ENCODE measurements around the gene RBPJL. TPM values are rescaled to one million over a fixed set of nuclear protein-coding genes. Genes with fewer than 3 reads are reported as not detected.
A peak's percentile ranks its signal among the peaks of the same experiment; 100 is the strongest.

The RBPJL gene
- total and polyA plus RNA-seq, 7 experiments from 2014 or later, result not detected

DNA sequence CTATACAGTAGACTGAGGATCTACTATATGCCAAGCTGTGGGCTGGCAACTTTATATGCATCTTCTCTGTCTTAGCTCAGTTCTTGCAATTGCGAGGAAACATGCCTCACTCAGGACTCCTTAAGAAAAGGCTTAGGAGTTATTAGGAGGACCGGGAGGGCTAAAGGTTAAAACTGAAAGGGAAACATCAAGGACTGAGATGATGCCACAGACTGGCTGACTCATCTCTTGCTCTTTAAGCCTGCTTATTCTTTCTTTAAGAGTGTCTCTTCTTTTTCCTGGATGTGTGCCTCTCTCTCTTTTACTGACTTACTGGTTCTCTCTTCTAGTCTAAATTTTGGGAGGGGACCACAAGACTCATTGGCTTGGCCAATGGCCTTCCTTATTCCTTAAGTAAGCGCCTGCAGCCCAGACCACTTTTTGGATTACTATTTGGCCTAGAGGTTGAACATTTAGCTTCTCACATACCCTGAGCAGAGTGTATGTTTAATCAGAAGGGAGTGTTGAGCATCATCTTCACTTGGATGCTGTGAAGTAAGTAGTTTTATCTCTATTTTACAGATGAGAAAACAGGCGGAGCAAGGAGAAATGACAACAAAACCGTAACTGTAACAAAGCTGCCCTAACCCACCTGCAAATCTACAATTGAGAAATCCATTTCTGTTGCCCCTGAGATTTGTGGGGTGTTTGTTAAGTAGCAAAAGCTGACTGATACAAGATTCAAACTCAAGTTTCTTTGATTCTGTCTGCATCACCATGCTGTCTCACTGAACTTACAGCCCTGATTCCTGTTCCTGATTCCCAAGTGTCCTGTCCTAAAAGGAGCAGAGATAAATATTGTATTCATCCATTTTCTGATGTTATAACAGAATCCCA lies 48.8 kb downstream of the RBPJL start:
- no peaks in the 10 kb centered on the region for H3K36me3 ChIP-seq (ENCODE audit: control insufficient read depth in 2 of 3, insufficient read depth in 3 of 3, low read length in 3 of 3)
- no peaks in the 10 kb centered on the region for H3K4me1 ChIP-seq (ENCODE audit: control insufficient read depth in 2 of 2, insufficient read depth in 2 of 2, low read length in 2 of 2)
- DNase-seq (no peak), ATAC-seq (no peak)
- H3K27ac ChIP-seq (ENCODE audit: low read depth, low read length), result no peak overlapping the region
- peak overlapping the region in 1 of 9 donors; percentile 92 for H3K27ac Mint-ChIP-seq
- no peaks in the 10 kb centered on the region for H3K9me3 Mint-ChIP-seq
- CTCF ChIA-PET, result interaction anchor here (1.0 to 1.7 kb wide), 2 partner anchors 18 to 95 kb away, joined by 3 to 4 read pairs; no protein-coding TSS in a partner anchor
- peak overlapping the region in 1 of 10 donors; percentile 82 for H3K4me3 Mint-ChIP-seq
- H3K4me1 Mint-ChIP-seq, result peaks cover 0 to 57% (median 0%) of the 10 kb centered on the region in 7 donors
- H3K27me3 Mint-ChIP-seq, result no peaks in the 10 kb centered on the region
- POLR2A ChIA-PET, result no interaction called here
- no peaks in the 10 kb centered on the region for H3K27me3 ChIP-seq (ENCODE audit: control insufficient read depth in 2 of 2, insufficient read depth in 2 of 2, low read length in 2 of 2)
- intact Hi-C loops (cut with micrococcal nuclease), result no loop called here
- no peaks in the 10 kb centered on the region for H3K36me3 Mint-ChIP-seq
- no peaks in the 10 kb centered on the region for H3K9me3 ChIP-seq (ENCODE audit: control insufficient read depth in 2 of 3, low read length in 3 of 3)
- no peak overlapping the region for H3K4me3 ChIP-seq (ENCODE audit: low read length)

DNA sequence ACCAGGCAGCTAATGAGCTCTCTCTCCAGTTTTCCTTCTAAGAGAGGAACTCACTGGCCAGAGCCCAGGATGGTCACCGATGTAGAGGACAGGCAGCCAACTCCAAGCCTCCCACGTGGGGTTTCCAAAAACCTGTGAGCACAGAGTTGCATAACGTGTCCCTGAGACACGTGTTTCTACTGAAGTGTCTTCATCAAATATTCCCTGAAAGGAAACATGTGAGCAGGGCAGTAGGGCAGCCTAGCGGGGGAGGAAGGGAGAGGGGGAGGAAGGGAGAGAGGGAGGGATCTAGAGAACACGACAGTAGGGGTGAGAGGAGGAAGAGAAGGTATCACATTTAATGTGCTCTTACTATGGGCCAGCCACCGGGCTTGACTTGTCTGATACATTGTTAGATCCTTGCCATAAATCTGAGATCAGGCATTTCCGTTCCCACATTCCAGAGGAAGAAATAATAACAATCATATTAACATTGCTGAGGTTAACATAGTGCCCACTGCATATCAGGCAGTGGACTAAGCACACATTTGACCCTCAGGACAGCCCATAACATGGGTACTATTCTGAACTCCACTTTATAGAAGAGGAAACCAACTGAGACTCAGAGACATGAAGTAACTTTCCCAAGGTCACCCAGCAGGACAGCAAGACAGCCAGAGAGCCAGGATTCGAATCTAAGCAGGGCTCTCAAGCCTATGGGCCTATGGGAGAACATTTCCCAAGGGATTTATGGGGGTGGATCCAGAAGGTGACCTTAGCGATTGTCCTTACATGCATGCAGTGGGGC lies 51.8 kb downstream of the RBPJL start:
- Mint-ChIP-seq H3K9me3 (peaks cover 0 to 4% (median 0%) of the 10 kb centered on the region in 11 donors), H3K27ac (peak overlapping the region in 1 of 9 donors; percentile 34), H3K4me3 (no peak overlapping the region), H3K27me3 (peaks cover 0 to 2% (median 0%) of the 10 kb centered on the region in 5 donors), H3K36me3 (no peaks in the 10 kb centered on the region), H3K4me1 (peaks cover 0 to 62% (median 8%) of the 10 kb centered on the region in 7 donors)
- Histone ChIP-seq H3K9me3 (ENCODE audit: control insufficient read depth in 2 of 3, low read length in 3 of 3) (no peaks in the 10 kb centered on the region), H3K27ac (ENCODE audit: low read depth, low read length) (no peak overlapping the region), H3K4me3 (ENCODE audit: low read length) (no peak overlapping the region), H3K27me3 (ENCODE audit: control insufficient read depth in 2 of 2, insufficient read depth in 2 of 2, low read length in 2 of 2) (no peaks in the 10 kb centered on the region), H3K4me1 (ENCODE audit: control insufficient read depth in 2 of 2, insufficient read depth in 2 of 2, low read length in 2 of 2) (no peaks in the 10 kb centered on the region), H3K36me3 (ENCODE audit: control insufficient read depth in 2 of 3, insufficient read depth in 3 of 3, low read length in 3 of 3) (peaks cover 0 to 5% (median 0%) of the 10 kb centered on the region in 3 experiments)
- ChIA-PET POLR2A (interaction anchor here (1.5 kb wide), 1 partner anchor 79 kb away, joined by 11 read pairs; no protein-coding TSS in a partner anchor), CTCF (interaction anchor here (0.6 to 9.2 kb wide), 5 partner anchors 15 to 495 kb away, joined by 3 to 146 read pairs (median 3); no protein-coding TSS in a partner anchor)
- ATAC-seq (no peak), DNase-seq (no peak)
- intact Hi-C loops (cut with micrococcal nuclease), result no loop called here

DNA sequence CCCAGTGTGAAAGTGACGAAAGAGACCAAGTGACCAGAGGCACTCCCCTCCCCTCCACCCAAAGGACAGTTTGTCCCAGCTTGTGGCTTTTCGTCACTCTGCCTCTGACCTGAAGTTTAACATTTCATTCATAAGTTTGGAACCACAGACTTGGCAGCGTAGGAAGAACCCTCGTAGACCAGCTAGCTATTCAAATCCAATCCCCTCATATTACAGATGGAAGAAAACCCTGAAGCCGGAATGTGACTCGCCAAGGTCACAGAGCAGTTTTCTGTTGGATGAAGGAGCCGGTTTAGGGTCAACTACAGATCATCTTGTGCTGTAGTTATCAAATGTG lies 52.4 kb downstream of the RBPJL start:
- DNase-seq (no peak), ATAC-seq (no peak)
- H3K27me3 Mint-ChIP-seq, result peaks cover 0 to 2% (median 0%) of the 10 kb centered on the region in 5 donors
- H3K4me1 ChIP-seq (ENCODE audit: control insufficient read depth in 2 of 2, insufficient read depth in 2 of 2, low read length in 2 of 2), result peaks cover 3 to 4% of the 10 kb centered on the region in 2 donors
- no peak overlapping the region for H3K4me3 ChIP-seq (ENCODE audit: low read length)
- peak overlapping the region in 2 of 9 donors; percentile 23 to 39 for H3K27ac Mint-ChIP-seq
- no peaks in the 10 kb centered on the region for H3K27me3 ChIP-seq (ENCODE audit: control insufficient read depth in 2 of 2, insufficient read depth in 2 of 2, low read length in 2 of 2)
- intact Hi-C loops (cut with micrococcal nuclease), result no loop called here
- no peak overlapping the region for H3K27ac ChIP-seq (ENCODE audit: low read depth, low read length)
- peaks cover 0 to 7% (median 0%) of the 10 kb centered on the region in 3 experiments for H3K36me3 ChIP-seq (ENCODE audit: control insufficient read depth in 2 of 3, insufficient read depth in 3 of 3, low read length in 3 of 3)
- peaks cover 3 to 61% (median 13%) of the 10 kb centered on the region in 7 donors for H3K4me1 Mint-ChIP-seq
- H3K36me3 Mint-ChIP-seq, result peaks cover 0 to 4% (median 0%) of the 10 kb centered on the region in 5 donors
- H3K4me3 Mint-ChIP-seq, result no peak overlapping the region
- peaks cover 0 to 4% (median 0%) of the 10 kb centered on the region in 11 donors for H3K9me3 Mint-ChIP-seq
- H3K9me3 ChIP-seq (ENCODE audit: control insufficient read depth in 2 of 3, low read length in 3 of 3), result no peaks in the 10 kb centered on the region
- POLR2A ChIA-PET, result interaction anchor here (1.5 kb wide), 1 partner anchor 78 kb away, joined by 11 read pairs; no protein-coding TSS in a partner anchor
- CTCF ChIA-PET, result interaction anchor here (0.6 to 9.2 kb wide), 7 partner anchors 15 to 494 kb away, joined by 3 to 146 read pairs (median 3); no protein-coding TSS in a partner anchor

DNA sequence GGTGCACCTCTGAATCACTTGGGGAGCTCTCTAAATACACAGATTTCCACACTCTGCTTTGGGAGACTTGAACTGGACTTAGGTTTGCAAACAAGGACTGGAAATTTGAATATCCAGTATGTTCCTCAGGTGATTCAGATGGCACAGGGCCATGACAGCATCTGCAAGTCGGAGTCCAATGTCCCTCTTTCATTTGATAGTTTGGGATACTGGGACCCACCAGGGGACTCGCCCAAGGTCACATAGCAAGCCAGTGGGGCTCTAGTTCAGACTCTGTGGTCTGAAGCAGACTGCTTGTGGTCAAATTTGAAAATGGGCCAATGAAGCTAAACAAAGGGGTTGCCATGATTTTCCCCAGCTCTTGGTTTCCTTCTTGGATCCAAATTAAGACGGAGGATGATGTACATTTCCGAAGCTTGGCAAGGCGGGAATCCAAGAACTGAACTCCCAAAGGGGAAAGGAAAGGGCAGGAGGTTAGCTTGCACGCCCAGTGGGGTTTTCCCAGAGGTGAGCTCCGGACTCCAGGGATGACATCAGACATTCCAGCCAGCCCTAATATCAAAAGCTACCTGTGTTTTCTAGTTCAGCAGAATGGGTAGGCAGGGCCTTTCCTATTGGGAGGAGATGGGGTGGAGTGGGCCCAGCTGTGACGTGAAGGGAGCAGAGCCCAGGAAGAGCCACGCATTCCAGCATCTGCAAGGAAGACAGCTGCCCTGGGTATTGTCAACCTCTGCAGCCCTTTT lies 52.9 kb downstream of the RBPJL start:
- no peak overlapping the region for H3K27ac Mint-ChIP-seq
- CTCF ChIA-PET, result interaction anchor here (0.6 to 9.2 kb wide), 7 partner anchors 14 to 411 kb away, joined by 3 to 146 read pairs (median 4); no protein-coding TSS in a partner anchor
- Histone ChIP-seq H3K9me3 (ENCODE audit: control insufficient read depth in 2 of 3, low read length in 3 of 3) (no peaks in the 10 kb centered on the region), H3K4me3 (ENCODE audit: low read length) (no peak overlapping the region), H3K27me3 (ENCODE audit: control insufficient read depth in 2 of 2, insufficient read depth in 2 of 2, low read length in 2 of 2) (no peaks in the 10 kb centered on the region), H3K27ac (ENCODE audit: low read depth, low read length) (no peak overlapping the region), H3K4me1 (ENCODE audit: control insufficient read depth in 2 of 2, insufficient read depth in 2 of 2, low read length in 2 of 2) (peaks cover 6 to 7% of the 10 kb centered on the region in 2 donors), H3K36me3 (ENCODE audit: control insufficient read depth in 2 of 3, insufficient read depth in 3 of 3, low read length in 3 of 3) (peaks cover 0 to 7% (median 0%) of the 10 kb centered on the region in 3 experiments)
- ATAC-seq (no peak), DNase-seq (no peak)
- H3K4me1 Mint-ChIP-seq, result peaks cover 5 to 57% (median 17%) of the 10 kb centered on the region in 7 donors
- H3K4me3 Mint-ChIP-seq, result no peak overlapping the region
- peaks cover 0 to 2% (median 0%) of the 10 kb centered on the region in 5 donors for H3K27me3 Mint-ChIP-seq
- H3K36me3 Mint-ChIP-seq, result peaks cover 0 to 6% (median 0%) of the 10 kb centered on the region in 5 donors
- intact Hi-C loops (cut with micrococcal nuclease), result loop anchor here (5.0 to 10.0 kb wide), 4 partner anchors 395 to 1902 kb away; partner anchors contain the start of genes STK4 (in 2 of the 2), TOMM34 (in 2 of the 2), DNTTIP1 (in 1 of the 2) and SRSF6 (in 1 of the 2)
- peaks cover 0 to 4% (median 0%) of the 10 kb centered on the region in 11 donors for H3K9me3 Mint-ChIP-seq
- POLR2A ChIA-PET, result interaction anchor here (1.4 to 1.5 kb wide), 2 partner anchors 78 to 93 kb away, joined by 4 to 11 read pairs; no protein-coding TSS in a partner anchor

DNA sequence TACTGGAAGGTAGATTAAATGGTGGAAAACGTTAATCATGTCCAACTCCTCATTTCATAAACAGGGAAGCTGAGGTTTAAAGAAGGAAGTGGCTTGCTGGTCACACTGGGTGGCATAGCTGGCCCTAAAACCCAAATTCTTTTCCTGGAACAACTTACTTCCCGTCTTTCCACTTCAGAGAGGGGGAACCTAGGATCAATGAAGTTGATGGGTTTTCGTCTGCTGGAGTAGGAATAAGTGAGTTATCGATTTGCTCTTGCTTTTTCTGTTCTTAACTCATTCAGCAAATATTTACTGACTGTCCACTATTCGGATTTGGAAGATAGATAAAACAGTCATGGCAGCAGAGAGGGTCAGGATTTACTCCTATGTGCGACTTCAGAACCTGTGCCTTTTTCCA lies 55.2 kb downstream of the RBPJL start:
- CTCF ChIA-PET, result interaction anchor here (0.7 to 9.2 kb wide), 12 partner anchors 10 to 409 kb away, joined by 3 to 146 read pairs (median 6); partner anchors contain the start of gene PIGT
- Histone ChIP-seq H3K9me3 (ENCODE audit: control insufficient read depth in 2 of 3, low read length in 3 of 3) (no peaks in the 10 kb centered on the region), H3K4me1 (ENCODE audit: control insufficient read depth in 2 of 2, insufficient read depth in 2 of 2, low read length in 2 of 2) (peaks cover 16 to 18% of the 10 kb centered on the region in 2 donors), H3K27me3 (ENCODE audit: control insufficient read depth in 2 of 2, insufficient read depth in 2 of 2, low read length in 2 of 2) (no peaks in the 10 kb centered on the region), H3K27ac (ENCODE audit: low read depth, low read length) (no peak overlapping the region), H3K4me3 (ENCODE audit: low read length) (no peak overlapping the region), H3K36me3 (ENCODE audit: control insufficient read depth in 2 of 3, insufficient read depth in 3 of 3, low read length in 3 of 3) (peaks cover 0 to 26% (median 9%) of the 10 kb centered on the region in 3 experiments)
- ATAC-seq (no peak), DNase-seq (no peak)
- Mint-ChIP-seq H3K36me3 (peaks cover 0 to 19% (median 2%) of the 10 kb centered on the region in 5 donors), H3K4me1 (peaks cover 15 to 54% (median 35%) of the 10 kb centered on the region in 7 donors), H3K4me3 (no peak overlapping the region), H3K27ac (peak overlapping the region in 2 of 9 donors; percentile 13 to 14), H3K27me3 (peaks cover 0 to 2% (median 0%) of the 10 kb centered on the region in 5 donors), H3K9me3 (peaks cover 0 to 4% (median 0%) of the 10 kb centered on the region in 11 donors)
- intact Hi-C loops (cut with micrococcal nuclease), result loop anchor here (1.0 to 10.0 kb wide), 10 partner anchors 42 to 1904 kb away; partner anchors contain the start of genes DNTTIP1 (in 2 of the 2), STK4 (in 2 of the 2), TOMM34 (in 2 of the 2) and WFDC3 (in 2 of the 2)
- POLR2A ChIA-PET, result interaction anchor here (0.6 to 6.1 kb wide), 5 partner anchors 11 to 75 kb away, joined by 5 to 96 read pairs (median 55); partner anchors contain the start of gene PIGT
